Astrocyte (in vitro differentiated cells and primary cell): ENCODE data around the gene CHMP1A. TPM values are rescaled to one million over a fixed set of nuclear protein-coding genes. Genes with fewer than 3 reads are reported as not detected.

Source experiments
- DNase-seq: peaks from one replicate; pipeline ENCODE4 v3.0.0-alpha.2; 2010; ENCODE audit warnings: low read depth
- FAIRE-seq: peaks from 2 replicates; lab custom pipeline; 2011; peaks lifted over from hg19 to GRCh38; lab: Jason Lieb, UNC
- H2AFZ ChIP-seq: 2 replicates; pipeline ENCODE4 v1.6.0; 2012; ENCODE audit warnings: low read depth, low read length, inconsistent platforms
- H3K27ac ChIP-seq: 2 replicates; pipeline ENCODE4 v1.5.1; 2011; ENCODE audit warnings: low read depth, low read length, inconsistent platforms
- H3K27me3 ChIP-seq: 2 replicates; pipeline ENCODE4 v1.6.0; 2011; ENCODE audit warnings: low read length, inconsistent platforms; ENCODE audit not compliant: insufficient read depth
- H3K36me3 ChIP-seq: 2 replicates; pipeline ENCODE4 v1.5.1; 2011; ENCODE audit warnings: low read length, inconsistent platforms; ENCODE audit not compliant: insufficient read depth
- H3K4me1 ChIP-seq: 2 replicates; pipeline ENCODE4 v1.5.1; 2011; ENCODE audit warnings: low read length, inconsistent platforms; ENCODE audit not compliant: insufficient read depth
- H3K4me2 ChIP-seq: 2 replicates; pipeline ENCODE4 v1.6.0; 2012; ENCODE audit warnings: low read length, inconsistent platforms
- H3K4me3 ChIP-seq: 2 replicates; pipeline ENCODE4 v1.5.1; 2011; ENCODE audit warnings: low read depth, mild to moderate bottlenecking, low read length, inconsistent platforms; ENCODE audit not compliant: insufficient read depth
- H3K79me2 ChIP-seq: 2 replicates; pipeline ENCODE4 v1.6.0; 2012; ENCODE audit warnings: mild to moderate bottlenecking, low read length, inconsistent platforms; ENCODE audit not compliant: insufficient read depth
- H3K9ac ChIP-seq: 2 replicates; pipeline ENCODE4 v1.6.0; 2012; ENCODE audit warnings: mild to moderate bottlenecking, low read length, inconsistent platforms
- H3K9me3 ChIP-seq: 2 replicates; pipeline ENCODE4 v1.5.1; 2012; ENCODE audit warnings: low read depth, mild to moderate bottlenecking, low read length, inconsistent platforms; ENCODE audit not compliant: insufficient read depth
- H4K20me1 ChIP-seq: 2 replicates; pipeline ENCODE4 v1.6.0; 2012; ENCODE audit warnings: low read length, inconsistent platforms; ENCODE audit not compliant: insufficient read depth
- H3K27ac Mint-ChIP-seq: one replicate; pipeline ENCODE4 v1.8.0; 2021; ENCODE audit warnings: mild to moderate bottlenecking, mixed read lengths; ENCODE audit not compliant: unreplicated experiment
- H3K27me3 Mint-ChIP-seq: one replicate; pipeline ENCODE4 v1.8.0; 2021; ENCODE audit warnings: low read depth, mixed read lengths; ENCODE audit not compliant: unreplicated experiment
- H3K36me3 Mint-ChIP-seq: one replicate; pipeline ENCODE4 v1.8.0; 2021; ENCODE audit warnings: low read depth, mixed read lengths; ENCODE audit not compliant: unreplicated experiment
- H3K4me1 Mint-ChIP-seq: one replicate; pipeline ENCODE4 v1.8.0; 2021; ENCODE audit warnings: low read depth, mixed read lengths; ENCODE audit not compliant: unreplicated experiment
- H3K4me3 Mint-ChIP-seq: one replicate; pipeline ENCODE4 v1.8.0; 2021; ENCODE audit warnings: mild to moderate bottlenecking, moderate library complexity, mixed read lengths; ENCODE audit not compliant: unreplicated experiment
- H3K9me3 Mint-ChIP-seq: one replicate; pipeline ENCODE4 v1.8.0; 2021; ENCODE audit warnings: mild to moderate bottlenecking, mixed read lengths; ENCODE audit not compliant: unreplicated experiment
- CTCF ChIP-seq: IDR thresholded peaks from 2 replicates; pipeline ENCODE4 v1.5.1; 2011; ENCODE audit warnings: low read depth, mild to moderate bottlenecking, inconsistent platforms, low read length, moderate library complexity; ENCODE audit not compliant: insufficient read depth
- EZH2 ChIP-seq: IDR thresholded peaks from 2 replicates; pipeline ENCODE4 v1.6.1; 2012; ENCODE audit warnings: mild to moderate bottlenecking, low read length, inconsistent platforms; ENCODE audit not compliant: insufficient read depth
- total RNA-seq: library from RNA; stranded (reverse); gene quantifications from 2 replicates; pipeline ENCODE4 v1.2.1, GENCODE V29; 2021

CHMP1A gene
- total RNA-seq, 1 donor from 2014 or later: 85.7 TPM

DNA sequence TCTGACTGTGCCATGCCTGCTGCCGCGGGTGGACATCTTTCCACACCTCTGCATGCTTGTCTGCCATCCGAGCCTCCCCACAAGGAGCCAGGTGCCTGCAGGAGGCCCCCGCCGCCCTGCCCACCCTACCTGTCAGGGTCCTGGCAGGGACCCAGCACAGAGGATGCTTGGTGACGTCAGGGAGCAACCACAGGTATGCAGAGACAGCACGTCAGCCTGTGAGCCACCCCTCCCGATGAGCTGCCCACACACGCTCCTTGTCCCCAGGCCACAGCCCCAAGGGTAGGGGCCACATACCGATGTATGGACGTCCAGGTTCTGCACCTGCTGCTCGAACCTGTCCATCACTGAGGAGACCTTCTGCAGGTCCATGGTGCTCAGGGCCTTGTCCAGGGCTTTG lies 10.6 kb downstream of the CHMP1A start:
- no peak for TF ChIP-seq CTCF
- no peak for TF ChIP-seq EZH2
- H3K4me2 ChIP-seq: no peak overlapping the region
- no peaks in the 10 kb centered on the region for H3K4me1 ChIP-seq
- H3K36me3 ChIP-seq: no peaks in the 10 kb centered on the region
- H3K79me2 ChIP-seq: peaks cover 11% of the 10 kb centered on the region
- H3K4me3 ChIP-seq: no peak overlapping the region
- H3K27me3 ChIP-seq: no peaks in the 10 kb centered on the region
- no peak overlapping the region for H2AFZ ChIP-seq
- no peak overlapping the region for H3K27ac ChIP-seq
- no peaks in the 10 kb centered on the region for H3K4me1 Mint-ChIP-seq
- DNase-seq: no peak
- peaks cover 13% of the 10 kb centered on the region for H3K36me3 Mint-ChIP-seq
- H3K27me3 Mint-ChIP-seq: no peaks in the 10 kb centered on the region
- no peak overlapping the region for H3K4me3 Mint-ChIP-seq
- FAIRE-seq: no peak
- no peak overlapping the region for H3K9ac ChIP-seq
- H3K27ac Mint-ChIP-seq: no peak overlapping the region
- no peaks in the 10 kb centered on the region for H3K9me3 ChIP-seq
- H4K20me1 ChIP-seq: peaks cover 35% of the 10 kb centered on the region
- no peaks in the 10 kb centered on the region for H3K9me3 Mint-ChIP-seq

- Histone ChIP-seq H3K4me1 (no peaks in the 10 kb centered on the region), H3K36me3 (no peaks in the 10 kb centered on the region), H3K79me2 (peaks cover 5% of the 10 kb centered on the region), H3K4me3 (no peak overlapping the region), H3K9ac (no peak overlapping the region), H3K4me2 (no peak overlapping the region), H3K27ac (no peak overlapping the region), H2AFZ (no peak overlapping the region), H3K27me3 (no peaks in the 10 kb centered on the region), H3K9me3 (no peaks in the 10 kb centered on the region), H4K20me1 (peaks cover 29% of the 10 kb centered on the region)
- DNase-seq (no peak), FAIRE-seq (no peak)
- TF ChIP-seq CTCF (no peak), EZH2 (no peak)
- H3K27me3 Mint-ChIP-seq: no peaks in the 10 kb centered on the region
- peaks cover 13% of the 10 kb centered on the region for H3K36me3 Mint-ChIP-seq
- peak overlapping the region; percentile 18 for H3K27ac Mint-ChIP-seq
- H3K9me3 Mint-ChIP-seq: no peaks in the 10 kb centered on the region
- no peak overlapping the region for H3K4me3 Mint-ChIP-seq
- peaks cover 1% of the 10 kb centered on the region for H3K4me1 Mint-ChIP-seq
These were observed 11.2 kb downstream of the CHMP1A start for GRCh38 chr16:89646270-89646669.

- Histone ChIP-seq H3K9me3 (no peaks in the 10 kb centered on the region), H3K27ac (no peak overlapping the region), H3K4me3 (no peak overlapping the region), H4K20me1 (peaks cover 21% of the 10 kb centered on the region), H3K4me1 (no peaks in the 10 kb centered on the region), H3K27me3 (no peaks in the 10 kb centered on the region), H3K4me2 (no peak overlapping the region), H3K79me2 (peaks cover 5% of the 10 kb centered on the region), H3K36me3 (no peaks in the 10 kb centered on the region), H3K9ac (no peak overlapping the region), H2AFZ (no peak overlapping the region)
- Mint-ChIP-seq H3K36me3 (peaks cover 13% of the 10 kb centered on the region), H3K4me3 (no peak overlapping the region), H3K27me3 (peaks cover 6% of the 10 kb centered on the region), H3K27ac (no peak overlapping the region), H3K4me1 (peaks cover 8% of the 10 kb centered on the region), H3K9me3 (no peaks in the 10 kb centered on the region)
- DNase-seq (no peak), FAIRE-seq (no peak)
- TF ChIP-seq CTCF: no peak
- no peak for TF ChIP-seq EZH2
These were observed 12.4 kb downstream of the CHMP1A start for GRCh38 chr16:89645122-89645521.
